HG02610 (cell line): ENCODE data around the gene GANAB.
"Not testable (repeated sequence)": the region's sequence is repeated elsewhere in the genome, so short reads cannot be mapped to it uniquely, and the experiment has no call there.

Source experiments
- ATAC-seq: cut with Tn5 transposase; IDR thresholded peaks from one replicate; pipeline ENCODE4 v1.9.1; 2021; ENCODE audit warnings: mild to moderate bottlenecking, moderate library complexity; ENCODE audit not compliant: unreplicated experiment

GANAB gene

GRCh38 chr11:62627713-62628112 is 18.7 kb downstream of the GANAB start:
- ATAC-seq = no peak

- ATAC-seq = no peak
These were observed 23.8 kb downstream of the GANAB start for GRCh38 chr11:62622476-62623089.

- peak; percentile 93 for ATAC-seq
These were observed 24.6 kb downstream of the GANAB start, which contains the start of gene B3GAT3 for GRCh38 chr11:62621567-62622470. Gene B3GAT3 (minus strand): TSS chr11:62621986. CDS start chr11:62621947, 39 bp downstream.

GRCh38 chr11:62621027-62621566 is 25.3 kb downstream of the GANAB start:
- ATAC-seq = no peak

GRCh38 chr11:62616957-62617356 is 29.5 kb downstream of the GANAB start:
- ATAC-seq = not testable (repeated sequence)

- ATAC-seq = no peak
These were observed 30.9 kb downstream of the GANAB start for GRCh38 chr11:62615521-62615920.

- ATAC-seq = no peak
These were observed 32.1 kb downstream of the GANAB start for GRCh38 chr11:62614275-62614674.

GRCh38 chr11:62613291-62613778 is 33.1 kb downstream of the GANAB start:
- ATAC-seq = no peak

- ATAC-seq = peak; percentile 74
These were observed 33.8 kb downstream of the GANAB start, which contains the start of the genes EML3 and ROM1 for GRCh38 chr11:62612366-62613290. Gene EML3 (minus strand): TSS chr11:62612775. CDS start chr11:62612457, 318 bp downstream. Gene ROM1 (plus strand): TSS chr11:62613257. CDS start chr11:62613282, 25 bp downstream.

GRCh38 chr11:62611705-62612365 is 34.6 kb downstream of the GANAB start:
- ATAC-seq = peak; percentile 22

- ATAC-seq = no peak
These were observed 35.4 kb downstream of the GANAB start for GRCh38 chr11:62610814-62611704.

GRCh38 chr11:62610403-62610802 is 36.0 kb downstream of the GANAB start:
- ATAC-seq = no peak

- no peak for ATAC-seq
These were observed 37.6 kb downstream of the GANAB start for GRCh38 chr11:62608776-62609175.

- no peak for ATAC-seq
These were observed 38.7 kb downstream of the GANAB start for GRCh38 chr11:62607714-62608113.

GRCh38 chr11:62605902-62606301 is 40.5 kb downstream of the GANAB start:
- ATAC-seq = no peak

GRCh38 chr11:62605467-62605866 is 40.9 kb downstream of the GANAB start:
- ATAC-seq = no peak

GRCh38 chr11:62604460-62605120 is 41.8 kb downstream of the GANAB start:
- ATAC-seq = no peak

GRCh38 chr11:62603776-62604299 is 42.6 kb downstream of the GANAB start:
- ATAC-seq = no peak
